ENCODE data around the gene USP44. TPM values are rescaled to one million over a fixed set of nuclear protein-coding genes. Genes with fewer than 3 reads are reported as not detected.
"Not testable (repeated sequence)": the region's sequence is repeated elsewhere in the genome, so short reads cannot be mapped to it uniquely, and the experiment has no call there.

USP44 gene
- polyA plus RNA-seq, 12 donors, result 0.49 to 2.8 (median 1.3) TPM; not detected in 2

DNA sequence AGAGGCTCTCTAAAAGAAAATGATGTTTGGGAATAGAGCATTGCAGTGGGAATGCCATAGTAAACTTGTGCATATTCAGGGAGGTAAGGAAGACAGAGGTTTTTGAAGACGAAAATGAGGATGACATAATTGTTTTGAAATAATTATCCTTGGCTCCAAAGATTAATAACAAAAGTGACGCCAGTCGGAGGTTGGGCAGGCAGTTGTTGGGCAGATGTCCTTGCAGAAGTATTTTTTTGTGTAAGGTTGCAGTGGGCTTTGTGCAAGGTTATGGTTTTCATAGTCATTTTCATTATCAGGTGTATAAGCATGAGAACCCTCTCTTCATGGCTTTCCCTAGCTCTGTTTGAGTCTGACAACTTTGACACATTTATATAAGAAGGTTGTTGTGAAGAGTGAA lies 42.0 kb downstream of the USP44 start:
- no peak for DNase-seq

- no peak for DNase-seq
These were observed 44.4 kb downstream of the USP44 start for GRCh38 chr12:95506707-95507523.

GRCh38 chr12:95505039-95505438 lies 46.2 kb downstream of the USP44 start:
- no peak for DNase-seq

- DNase-seq, result no peak
These were observed 47.1 kb downstream of the USP44 start for GRCh38 chr12:95504140-95504539.

DNA sequence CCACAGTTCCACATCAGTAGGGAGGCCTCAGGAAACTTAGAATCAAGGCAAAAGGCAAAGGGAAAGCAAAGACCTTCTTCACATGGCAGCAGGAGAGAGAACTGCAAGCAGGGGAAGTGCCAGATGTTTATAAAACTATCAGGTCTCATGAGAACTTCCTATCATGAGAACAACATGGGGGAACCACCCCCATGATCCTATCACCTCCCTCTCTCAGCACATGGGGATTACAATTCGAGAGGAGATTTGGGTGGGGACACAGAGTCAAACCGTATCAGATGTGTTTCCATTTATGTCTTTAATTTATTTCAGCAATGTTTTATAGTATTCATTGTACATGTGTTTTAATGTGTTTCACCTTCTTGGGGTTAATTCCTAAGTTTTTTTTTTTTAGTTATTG lies 51.5 kb downstream of the USP44 start:
- DNase-seq, result no peak

DNA sequence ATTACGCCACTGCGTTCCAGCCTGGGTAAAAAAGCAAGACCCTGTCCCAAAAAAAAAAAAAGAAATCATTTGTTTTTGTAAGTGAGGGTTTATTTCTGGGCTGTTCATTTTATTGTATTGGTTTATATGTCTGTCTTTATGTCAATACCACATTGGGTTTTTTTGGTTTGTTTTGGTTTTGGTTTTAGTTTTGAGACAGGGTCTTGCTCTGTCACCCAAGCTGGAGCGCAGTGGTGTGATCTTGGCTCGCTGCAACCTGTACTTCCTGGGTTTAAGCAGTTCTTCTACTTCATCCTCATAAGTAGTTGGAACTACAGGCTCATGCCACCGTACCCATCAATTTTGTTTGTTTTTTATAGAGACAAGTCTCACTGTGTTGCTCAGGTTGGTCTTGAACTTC lies 52.3 kb downstream of the USP44 start:
- no peak for DNase-seq

- DNase-seq, result no peak
These were observed 54.2 kb downstream of the USP44 start for GRCh38 chr12:95497031-95497430.

GRCh38 chr12:95495433-95495832 lies 55.8 kb downstream of the USP44 start:
- DNase-seq, result no peak

DNA sequence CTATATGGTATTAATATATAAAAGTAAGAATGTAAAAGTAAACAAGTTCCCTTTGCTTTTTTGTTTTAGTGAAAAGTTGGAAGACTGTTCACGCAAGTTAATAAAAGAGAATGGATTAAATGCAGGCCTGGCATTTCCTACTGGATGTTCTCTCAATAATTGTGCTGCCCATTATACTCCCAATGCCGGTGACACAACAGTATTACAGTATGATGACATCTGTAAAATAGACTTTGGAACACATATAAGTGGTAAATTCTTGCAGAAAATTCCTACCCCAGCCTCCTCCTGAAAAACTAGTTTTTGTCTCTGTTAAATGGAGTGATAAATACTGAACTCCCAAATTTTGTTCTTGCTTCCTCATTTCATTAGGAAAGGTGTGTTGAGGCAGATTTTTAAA lies 56.4 kb downstream of the USP44 start:
- DNase-seq, result no peak

GRCh38 chr12:95492462-95492861 lies 58.8 kb downstream of the USP44 start:
- no peak for DNase-seq

DNA sequence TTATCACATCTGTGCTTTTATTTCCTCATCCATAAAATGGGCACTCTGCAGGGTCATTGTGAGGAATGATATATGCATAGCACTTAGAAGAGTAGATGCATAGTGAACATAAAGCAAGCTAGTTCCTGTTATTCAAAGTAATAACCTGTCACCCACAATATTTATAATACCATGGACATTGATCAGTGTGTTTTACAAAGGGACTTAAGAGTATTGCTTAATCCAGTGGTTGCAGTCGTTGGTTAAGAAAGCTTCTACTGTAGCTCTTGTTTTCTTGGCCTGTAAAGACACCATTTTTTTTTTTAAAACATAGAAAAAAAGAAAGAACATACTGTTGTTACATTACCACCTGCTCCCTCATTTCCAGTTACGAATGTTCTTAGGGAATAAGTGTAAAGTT lies 64.3 kb downstream of the USP44 start:
- DNase-seq, result no peak

DNA sequence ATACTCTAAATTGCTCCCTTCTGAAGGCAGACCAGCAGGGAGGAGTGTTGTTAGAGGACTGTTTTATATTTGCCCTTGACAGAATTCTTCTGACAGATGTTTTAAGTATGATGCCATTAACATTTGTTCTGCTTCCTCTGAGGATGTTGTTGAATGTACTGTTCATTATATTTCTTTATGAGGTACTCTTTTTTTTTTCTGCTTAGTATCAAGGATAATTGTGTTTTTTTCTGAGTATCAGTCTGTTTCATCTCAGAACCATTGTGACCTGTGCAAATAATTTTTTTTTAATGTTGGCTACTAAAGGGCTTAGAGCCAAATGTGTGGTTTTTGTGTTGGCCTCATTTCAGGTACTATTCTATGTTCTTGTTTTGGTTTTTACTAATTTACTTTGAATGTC lies 66.8 kb downstream of the USP44 start:
- DNase-seq, result no peak

- DNase-seq, result not testable (repeated sequence)
These were observed 68.7 kb downstream of the USP44 start for GRCh38 chr12:95482564-95482963.

GRCh38 chr12:95481888-95482287 lies 69.4 kb downstream of the USP44 start:
- no peak for DNase-seq

DNA sequence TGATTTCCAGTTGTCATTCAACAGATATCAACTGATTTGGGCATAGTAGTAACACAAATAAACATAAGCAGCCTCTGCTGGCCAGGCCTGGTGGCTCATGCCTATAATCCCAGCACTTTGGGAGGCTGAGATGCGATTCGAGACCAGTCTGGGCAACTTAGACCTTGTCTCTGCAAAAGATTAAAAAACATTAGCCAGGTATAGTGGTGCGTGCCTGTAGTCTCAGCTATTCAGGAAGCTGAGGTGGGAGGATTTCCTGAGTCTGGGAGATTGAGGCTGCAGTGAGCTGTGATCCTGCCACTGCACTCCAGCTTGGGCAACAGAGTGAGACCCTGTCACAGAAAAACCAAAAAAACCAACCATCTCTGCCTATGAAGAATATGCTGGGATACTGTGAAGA lies 70.2 kb downstream of the USP44 start:
- no peak for DNase-seq

DNA sequence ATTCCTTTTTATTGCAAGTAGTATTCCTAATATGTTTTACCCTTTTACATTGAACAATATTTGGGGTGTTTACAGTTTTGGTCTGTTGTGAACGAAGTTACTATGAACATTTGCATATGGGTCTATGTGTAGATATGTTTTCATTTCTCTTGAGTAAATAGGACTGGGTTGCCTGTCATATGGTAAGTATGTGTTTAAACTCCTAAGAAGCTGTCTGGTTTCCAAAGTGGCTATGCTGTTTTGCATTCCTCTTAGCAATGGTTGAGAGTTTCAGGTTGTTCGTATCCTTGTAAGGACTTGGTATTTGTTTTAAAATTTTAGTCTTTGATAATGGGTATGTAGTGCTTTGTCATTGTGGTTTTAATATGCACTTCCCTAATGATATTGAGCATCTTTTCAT lies 71.0 kb downstream of the USP44 start:
- no peak for DNase-seq

GRCh38 chr12:95474660-95474958 lies 76.7 kb downstream of the USP44 start:
- no peak for DNase-seq

DNA sequence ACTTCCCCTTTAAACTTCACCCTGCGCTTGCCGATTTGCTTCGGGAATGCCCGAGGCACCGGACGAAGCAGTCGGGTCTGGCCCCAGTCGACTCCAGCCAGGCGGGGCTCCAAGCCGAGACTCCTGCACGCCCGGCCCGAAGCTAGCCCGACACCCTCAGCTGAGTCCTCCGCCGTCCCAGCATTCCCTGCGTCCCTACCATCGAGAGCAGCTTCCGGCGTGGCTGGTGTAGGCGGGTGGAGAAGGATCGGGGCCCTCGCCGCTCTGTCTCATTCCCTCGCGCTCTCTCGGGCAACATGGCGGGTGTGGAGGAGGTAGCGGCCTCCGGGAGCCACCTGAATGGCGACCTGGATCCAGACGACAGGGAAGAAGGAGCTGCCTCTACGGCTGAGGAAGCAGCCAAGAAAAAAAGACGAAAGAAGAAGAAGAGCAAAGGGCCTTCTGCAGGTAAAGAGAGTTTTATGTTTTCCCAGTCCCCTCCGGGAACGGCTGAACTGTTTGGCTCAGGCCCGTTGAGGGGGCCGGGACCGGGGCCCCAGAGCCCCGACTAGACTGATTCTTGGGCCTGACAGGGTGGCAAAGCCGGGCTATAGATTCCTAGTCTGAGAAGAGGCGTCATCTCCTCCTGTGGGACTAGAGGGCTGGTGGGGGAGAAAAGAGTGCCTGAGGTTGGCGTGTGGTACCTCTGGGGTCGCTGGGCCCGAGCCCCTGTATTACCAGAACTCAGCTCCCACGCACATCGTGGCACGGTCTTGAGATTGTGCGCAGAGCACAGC lies 77.2 kb downstream of the USP44 start, which contains the start of gene METAP2:
Gene METAP2 (plus strand): TSS at position 269 of the 776 bp plus-strand sequence. CDS start 28 bp downstream, at position 297.
- peak; percentile 95 for DNase-seq

- peak; percentile 72 for DNase-seq
These were observed 77.9 kb downstream of the USP44 start for GRCh38 chr12:95473231-95473883.

DNA sequence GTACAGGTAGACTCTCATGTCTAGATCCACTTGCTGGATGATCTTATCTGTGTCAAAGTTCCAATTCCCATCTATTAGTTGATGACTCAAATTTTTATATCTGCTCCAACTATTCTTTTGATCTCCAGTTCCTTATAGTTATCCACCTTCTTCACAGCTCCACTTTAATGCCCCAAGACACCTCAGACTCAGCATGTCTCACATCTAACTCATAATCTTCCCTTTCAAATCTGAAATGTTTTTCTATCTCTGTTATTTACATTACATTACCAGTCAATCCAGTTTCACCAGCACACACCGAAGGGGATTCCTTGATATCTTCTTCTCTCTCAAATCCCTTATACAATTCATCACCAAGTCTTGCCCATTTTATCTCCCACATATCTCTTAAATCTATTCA lies 81.0 kb downstream of the USP44 start:
- no peak for DNase-seq
